Measurements from ENCODE around the gene DPYD.

DPYD gene

DNA sequence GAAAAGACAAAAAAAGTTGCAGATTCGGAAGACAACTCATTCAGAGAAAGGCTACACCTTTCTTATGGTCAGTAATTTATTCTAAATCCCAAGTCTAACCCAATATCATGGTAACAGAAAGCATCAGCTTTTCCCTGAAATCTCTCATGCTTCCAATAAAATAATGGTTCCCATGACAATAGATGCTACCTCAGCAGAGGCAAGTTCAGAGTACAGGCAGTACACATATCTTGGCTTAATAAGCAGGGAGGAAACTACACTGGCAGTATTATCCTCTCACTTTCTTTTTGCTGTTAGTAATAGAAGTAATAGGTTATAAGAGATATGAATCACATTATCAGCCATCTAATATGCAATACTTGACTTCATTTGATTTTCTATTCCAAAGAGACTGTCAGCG, 137.1 kb downstream of the DPYD start:
- no peak for DNase-seq (ENCODE audit: low read depth)

GRCh38 chr1:97781762-97782337, 139.0 kb downstream of the DPYD start:
- DNase-seq (ENCODE audit: low read depth): no peak

DNA sequence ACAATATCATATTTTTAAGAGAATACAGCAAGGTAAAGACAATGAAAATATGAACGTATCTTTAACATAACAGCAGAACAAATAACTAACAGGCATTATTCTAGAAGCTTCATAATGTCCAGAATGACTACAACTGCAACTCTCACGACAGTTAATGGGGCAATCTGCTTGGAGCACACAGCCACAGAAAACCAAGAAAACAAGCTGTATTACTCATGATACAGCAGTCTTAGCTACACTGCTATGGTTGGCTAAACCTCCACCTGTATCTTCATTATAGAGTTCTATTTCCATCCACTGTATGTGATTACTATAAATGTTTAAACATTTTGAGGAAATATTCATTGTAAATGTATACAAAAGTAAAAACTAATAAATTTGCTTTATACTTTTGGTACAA, 139.9 kb downstream of the DPYD start:
- no peak for DNase-seq (ENCODE audit: low read depth)

GRCh38 chr1:97778718-97779117, 142.1 kb downstream of the DPYD start:
- no peak for DNase-seq (ENCODE audit: low read depth)

DNA sequence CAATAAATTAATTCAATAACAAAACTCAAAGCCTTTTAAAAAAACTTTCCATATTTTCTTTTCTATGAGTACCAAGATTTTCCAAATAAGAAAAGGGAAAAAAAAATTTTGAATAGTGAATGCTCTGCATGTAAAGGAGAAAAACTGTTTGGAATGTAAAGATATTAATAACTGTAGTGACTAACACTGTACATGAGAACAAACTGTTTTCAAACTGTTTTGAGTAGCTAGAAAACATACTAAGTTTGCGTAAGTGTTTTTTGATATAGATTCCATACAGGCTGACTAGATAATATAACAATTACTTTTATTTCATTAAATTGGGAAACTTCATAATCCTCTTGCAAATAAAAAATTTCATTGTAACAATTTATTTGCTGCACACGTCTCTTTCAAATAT, 150.5 kb downstream of the DPYD start:
- DNase-seq (ENCODE audit: low read depth): no peak

- no peak for DNase-seq (ENCODE audit: low read depth)
Measured at GRCh38 chr1:97767381-97767780, 153.5 kb downstream of the DPYD start.

DNA sequence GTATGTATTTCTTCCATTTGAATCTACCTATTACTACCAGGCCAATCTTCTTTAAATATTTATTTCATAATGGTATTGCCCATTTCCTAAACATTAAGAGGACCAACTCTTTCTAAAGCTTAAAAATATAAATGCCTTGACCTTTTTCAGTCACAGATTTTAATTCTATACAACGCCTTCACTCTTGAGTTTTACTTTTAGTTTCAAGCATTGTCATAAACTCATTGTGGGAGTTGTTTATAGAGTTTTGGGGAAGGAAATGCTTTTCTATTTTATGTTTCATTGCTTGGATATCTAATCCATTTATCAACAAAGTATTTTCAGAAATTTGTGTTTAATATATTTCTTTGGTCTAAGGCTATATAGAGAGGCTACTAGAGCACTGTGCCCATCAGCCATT, 155.8 kb downstream of the DPYD start:
- DNase-seq (ENCODE audit: low read depth): no peak

GRCh38 chr1:97761637-97762036, 159.2 kb downstream of the DPYD start:
- DNase-seq (ENCODE audit: low read depth): no peak

DNA sequence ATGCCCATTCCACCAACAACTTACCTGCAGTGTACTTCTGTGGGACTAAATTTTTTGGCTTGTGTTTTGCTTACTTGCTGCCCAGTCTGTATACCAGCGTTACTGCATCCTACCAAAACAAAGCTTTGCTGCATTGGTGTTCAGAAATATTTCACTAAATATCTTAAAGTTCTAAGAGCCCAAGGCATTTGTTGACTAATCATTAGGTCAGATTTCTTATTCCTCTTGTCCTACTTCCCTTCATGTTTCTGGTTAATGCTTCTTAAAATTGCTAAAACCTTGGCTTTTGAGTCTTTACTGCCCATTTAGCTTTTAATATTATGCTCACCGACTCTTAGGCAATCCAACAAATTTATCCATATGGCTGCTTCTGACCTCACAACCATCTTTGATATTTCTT, 161.8 kb downstream of the DPYD start:
- DNase-seq (ENCODE audit: low read depth): no peak

- DNase-seq (ENCODE audit: low read depth): no peak
Measured at GRCh38 chr1:97758541-97759057, 162.2 kb downstream of the DPYD start.

DNA sequence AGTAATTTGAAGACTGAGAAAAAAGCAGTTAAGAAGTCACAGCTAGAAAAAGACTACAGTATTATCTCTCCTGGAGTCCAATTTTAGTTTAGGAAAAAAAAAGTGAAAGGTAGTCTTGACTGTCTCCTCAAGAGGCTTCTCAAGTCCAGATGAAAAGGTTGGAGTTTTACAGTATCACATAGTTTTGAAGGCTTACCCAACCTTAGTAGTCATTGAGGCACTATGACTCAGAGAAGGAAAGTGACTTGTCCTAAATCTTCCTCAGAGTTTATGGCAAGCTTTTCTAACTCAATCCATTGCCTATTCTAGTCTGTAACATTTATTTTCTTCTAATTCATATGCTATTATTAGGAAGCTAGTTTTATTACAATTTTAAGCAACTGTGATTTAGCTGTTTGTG, 174.9 kb downstream of the DPYD start:
- no peak for DNase-seq (ENCODE audit: low read depth)

DNA sequence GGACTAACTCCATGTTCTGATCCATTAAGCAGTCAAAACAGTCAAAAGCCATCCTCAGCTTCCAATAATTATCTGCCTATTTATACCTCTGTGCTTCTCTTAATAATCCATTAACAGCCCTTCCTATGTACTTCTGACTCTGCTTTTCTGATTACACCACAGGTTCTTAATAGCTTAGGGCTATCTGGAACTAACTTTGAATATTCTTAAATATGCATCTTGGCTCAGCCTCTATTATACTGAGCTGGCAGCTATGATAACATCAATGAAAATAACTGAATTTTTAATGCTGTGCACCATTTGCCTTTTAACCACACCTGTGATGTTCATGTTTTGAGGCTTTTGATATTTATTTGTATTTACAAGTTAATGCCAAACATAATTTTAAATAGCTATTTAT, 175.9 kb downstream of the DPYD start:
- DNase-seq (ENCODE audit: low read depth): no peak

GRCh38 chr1:97743129-97743528, 177.7 kb downstream of the DPYD start:
- DNase-seq (ENCODE audit: low read depth): no peak

GRCh38 chr1:97740891-97741290, 179.9 kb downstream of the DPYD start:
- DNase-seq (ENCODE audit: low read depth): no peak

DNA sequence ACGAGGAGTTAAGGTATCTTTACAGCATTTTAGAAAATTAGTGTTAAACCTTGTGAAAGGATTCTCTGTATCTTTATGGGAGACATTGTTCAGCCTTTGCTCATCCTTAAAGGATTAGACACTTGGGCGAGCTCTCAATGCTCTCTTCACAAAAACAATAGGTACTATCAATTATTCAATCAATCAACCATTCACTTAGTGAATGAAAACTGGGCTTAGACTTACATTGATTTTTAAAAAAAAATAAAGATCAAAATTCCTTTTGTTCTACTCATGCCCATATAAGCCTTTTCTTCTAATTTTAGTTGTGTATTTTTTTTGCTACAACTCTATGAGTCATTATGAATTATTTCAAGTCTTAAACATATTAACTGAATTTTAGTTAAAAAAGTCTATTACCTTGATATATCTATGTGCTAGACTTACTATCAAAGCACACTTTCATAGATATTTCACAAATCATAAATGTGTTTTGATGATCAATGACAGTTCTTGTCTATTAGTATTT, 181.2 kb downstream of the DPYD start:
- no peak for DNase-seq (ENCODE audit: low read depth)

- DNase-seq (ENCODE audit: low read depth): no peak
Measured at GRCh38 chr1:97738270-97738669, 182.6 kb downstream of the DPYD start.

DNA sequence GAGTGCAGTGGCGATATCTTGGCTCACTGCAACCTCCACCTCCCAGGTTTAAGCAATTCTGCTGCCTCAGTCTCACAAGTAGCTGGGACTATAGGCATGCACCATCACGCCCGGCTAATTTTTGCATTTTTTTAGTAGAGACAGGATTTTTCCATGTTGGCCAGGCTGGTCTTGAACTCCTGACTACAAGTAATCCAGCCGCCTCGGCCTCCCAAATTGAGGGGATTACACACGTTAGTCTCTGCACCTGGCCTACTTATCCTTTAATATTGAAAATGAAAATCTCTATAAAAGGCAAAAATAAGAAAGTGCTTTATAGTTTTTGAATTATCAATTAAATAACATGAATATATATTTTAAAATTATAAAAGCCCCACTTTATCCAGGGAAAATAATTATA, 190.6 kb downstream of the DPYD start:
- DNase-seq (ENCODE audit: low read depth): no peak

DNA sequence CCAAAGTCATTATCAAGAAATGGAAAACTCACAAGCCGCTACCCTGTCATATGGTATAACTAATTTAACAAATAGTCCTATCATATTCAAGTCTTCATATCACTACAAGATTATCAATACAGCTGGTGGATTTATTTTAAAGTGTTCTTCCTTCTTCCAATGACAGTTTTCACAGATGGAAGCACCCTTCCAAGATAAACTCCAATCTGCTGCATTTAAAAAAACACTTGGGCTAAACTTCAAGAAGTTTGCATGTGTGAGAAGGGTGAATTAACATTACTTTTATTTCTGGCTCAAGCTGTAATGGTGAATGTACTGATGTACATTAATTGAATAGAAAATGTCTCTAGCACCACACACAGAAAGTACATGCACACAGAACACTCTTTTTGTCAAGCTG, 192.4 kb downstream of the DPYD start:
- no peak for DNase-seq (ENCODE audit: low read depth)

DNA sequence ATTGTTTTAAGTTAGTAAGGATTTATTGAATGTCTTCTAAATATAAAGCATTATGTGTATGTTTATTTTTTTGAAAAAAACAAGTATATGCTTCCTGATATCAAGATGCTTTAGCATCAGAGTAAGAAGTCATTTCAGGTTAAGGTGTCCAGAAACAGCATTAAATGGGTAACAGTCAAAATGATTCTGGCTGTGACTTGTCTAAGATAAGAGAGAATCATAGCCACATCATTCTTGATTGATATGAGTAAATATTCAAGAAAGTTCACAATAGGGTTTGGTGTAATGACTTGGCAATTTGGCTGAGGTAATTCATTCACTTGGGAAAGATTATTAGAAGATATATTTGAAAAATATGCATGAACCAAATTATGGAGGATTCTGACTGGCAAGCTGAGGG, 193.8 kb downstream of the DPYD start:
- no peak for DNase-seq (ENCODE audit: low read depth)

DNA sequence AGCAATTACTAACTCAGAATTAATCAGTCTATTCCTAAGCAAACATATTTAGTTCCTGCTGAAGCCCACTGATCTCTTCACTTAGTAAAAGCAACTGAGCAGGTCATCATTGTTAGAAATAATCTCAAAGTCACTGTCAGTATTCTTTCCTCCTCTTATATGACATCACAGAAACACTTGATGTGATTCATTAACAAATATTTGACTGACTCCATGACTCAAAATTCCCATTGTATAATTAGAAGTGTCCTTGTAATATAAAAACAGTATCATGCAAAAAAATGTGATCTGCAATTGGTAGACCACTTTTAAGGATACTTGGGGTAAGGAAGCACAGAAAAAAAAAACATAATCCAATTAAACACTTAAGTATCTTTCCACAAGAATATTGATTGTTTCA, 194.4 kb downstream of the DPYD start:
- no peak for DNase-seq (ENCODE audit: low read depth)

- no peak for DNase-seq (ENCODE audit: low read depth)
Measured at GRCh38 chr1:97721221-97721620, 199.6 kb downstream of the DPYD start.

GRCh38 chr1:97712980-97713379, 207.9 kb downstream of the DPYD start:
- no peak for DNase-seq (ENCODE audit: low read depth)

- no peak for DNase-seq (ENCODE audit: low read depth)
Measured at GRCh38 chr1:97711858-97712257, 209.0 kb downstream of the DPYD start.

DNA sequence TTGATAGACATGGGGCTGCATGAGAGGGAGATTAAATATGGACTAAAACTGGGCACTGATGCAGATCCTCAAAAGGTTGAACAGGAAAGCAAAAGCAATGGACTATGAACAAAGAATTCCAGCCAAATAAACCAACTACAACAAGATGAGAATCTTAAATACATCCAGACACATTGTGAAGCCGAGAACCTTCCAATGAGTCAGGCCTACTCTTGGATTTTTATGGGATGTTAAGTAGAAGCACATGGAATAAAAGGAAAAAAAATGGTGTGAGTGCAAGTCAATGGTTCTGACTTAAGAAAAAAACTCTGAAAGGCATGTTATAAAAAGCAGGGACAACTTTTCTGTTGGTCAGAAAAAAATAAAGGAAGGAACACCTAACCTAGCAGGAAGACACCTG, 227.2 kb downstream of the DPYD start:
- DNase-seq (ENCODE audit: low read depth): no peak

GRCh38 chr1:97691325-97691724, 229.5 kb downstream of the DPYD start:
- DNase-seq (ENCODE audit: low read depth): no peak
